Activated CD4-positive, alpha-beta T cell treated with anti-CD3 and anti-CD28 coated beads, Interleukin-2, amount 50 U/mL, for 16 hours (primary cell): ENCODE measurements around the gene PRR20C.
"Not testable (repeated sequence)": the region's sequence is repeated elsewhere in the genome, so short reads cannot be mapped to it uniquely, and the experiment has no call there.

ENCODE experiments used
- DNase-seq: peaks from one replicate; pipeline ENCODE4 v3.0.0-alpha.2; 2020

PRR20C gene

GRCh38 chr13:57153761-57154160 is at the start of gene PRR20C:
Gene PRR20C, plus strand, starts transcription at chr13:57154061. Its CDS starts 387 bp downstream, at chr13:57154448.
- DNase-seq, result not testable (repeated sequence)

- DNase-seq, result no peak
Measured at GRCh38 chr13:57114945-57115344, 38.9 kb upstream of the PRR20C start.

GRCh38 chr13:57123681-57124080 is 30.2 kb upstream of the PRR20C start:
- DNase-seq, result no peak

- DNase-seq, result no peak
Measured at GRCh38 chr13:57128909-57129308, 25.0 kb upstream of the PRR20C start.

- DNase-seq, result no peak
Measured at GRCh38 chr13:57136093-57136492, 17.8 kb upstream of the PRR20C start.

GRCh38 chr13:57137585-57137984 is 16.3 kb upstream of the PRR20C start:
- DNase-seq, result no peak

- no peak for DNase-seq
Measured at GRCh38 chr13:57138988-57139387, 14.9 kb upstream of the PRR20C start.

- not testable (repeated sequence) for DNase-seq
Measured at GRCh38 chr13:57139781-57140180, 14.1 kb upstream of the PRR20C start.

- DNase-seq, result not testable (repeated sequence)
Measured at GRCh38 chr13:57140235-57140968, 13.5 kb upstream of the PRR20C start, which contains the start of gene PRR20A. Gene PRR20A, plus strand, starts transcription at chr13:57140918. Its CDS starts 387 bp downstream, at chr13:57141305.

- not testable (repeated sequence) for DNase-seq
Measured at GRCh38 chr13:57147188-57147587, 6.7 kb upstream of the PRR20C start, which contains the start of gene PRR20B. Gene PRR20B, plus strand, starts transcription at chr13:57147488. Its CDS starts 387 bp downstream, at chr13:57147875.

GRCh38 chr13:57148106-57148505 is 5.8 kb upstream of the PRR20C start:
- DNase-seq, result not testable (repeated sequence)

- not testable (repeated sequence) for DNase-seq
Measured at GRCh38 chr13:57160332-57160731, 6.5 kb downstream of the PRR20C start, which contains the start of gene PRR20D. Gene PRR20D, plus strand, starts transcription at chr13:57160632. Its CDS starts 387 bp downstream, at chr13:57161019.

GRCh38 chr13:57166897-57167296 is 13.0 kb downstream of the PRR20C start, which contains the start of gene PRR20E:
Gene PRR20E, plus strand, starts transcription at chr13:57167197. Its CDS starts 387 bp downstream, at chr13:57167584.
- DNase-seq, result not testable (repeated sequence)

- DNase-seq, result no peak
Measured at GRCh38 chr13:57191667-57192066, 37.8 kb downstream of the PRR20C start.
